ENCODE measurements around the gene CKS1B. TPM values are rescaled to one million over a fixed set of nuclear protein-coding genes. Genes with fewer than 3 reads are reported as not detected.
A peak's percentile ranks its signal among the peaks of the same experiment; 100 is the strongest.

CKS1B gene
- polyA plus RNA-seq, 1 donor from 2014 or later = 29.0 TPM

GRCh38 chr1:154956544-154956941, 17.9 kb upstream of the CKS1B start:
- Histone ChIP-seq H3K9ac (ENCODE audit: low read length) (no peak overlapping the region), H3K79me2 (replicated peaks; ENCODE audit: insufficient read depth, low read length) (peaks cover 26% of the 10 kb centered on the region), H3K27me3 (ENCODE audit: insufficient read depth, low read depth, low read length) (no peaks in the 10 kb centered on the region), H3K36me3 (ENCODE audit: insufficient read depth, low read length) (no peaks in the 10 kb centered on the region), H3K4me3 (ENCODE audit: low read length) (peak overlapping the region; percentile 67), H3F3A (ENCODE audit: insufficient read depth, low read length, poor library complexity, severe bottlenecking) (peaks cover 8% of the 10 kb centered on the region), H3K9me3 (ENCODE audit: low read length) (no peaks in the 10 kb centered on the region), H4K20me1 (ENCODE audit: insufficient read depth) (no peaks in the 10 kb centered on the region), H2AFZ (ENCODE audit: low read depth, low read length) (no peak overlapping the region), H3K9me2 (ENCODE audit: insufficient read depth, low read length) (no peaks in the 10 kb centered on the region), H3K4me2 (ENCODE audit: low read length) (no peak overlapping the region), H3K27ac (ENCODE audit: low read length) (no peak overlapping the region)
- TF ChIP-seq EZH2 (IDR thresholded peaks at IDR 0.05; ENCODE audit: borderline replicate concordance, insufficient read depth, low read length, poor library complexity, severe bottlenecking) (no peak), TAF1 (IDR thresholded peaks at IDR 0.05; ENCODE audit: low read depth) (no peak), SMC3 (conservative IDR thresholded peaks at IDR 0.05; ENCODE audit: poor library complexity) (no peak), EP300 (conservative IDR thresholded peaks at IDR 0.05; ENCODE audit: poor library complexity, severe bottlenecking) (no peak), MXI1 (conservative IDR thresholded peaks at IDR 0.05; ENCODE audit: poor library complexity, severe bottlenecking) (no peak), POLR2AphosphoS5 (IDR thresholded peaks at IDR 0.05) (no peak), RAD21 (conservative IDR thresholded peaks at IDR 0.05) (no peak), CTCF (IDR thresholded peaks at IDR 0.05; ENCODE audit: poor library complexity, severe bottlenecking) (no peak), REST (IDR thresholded peaks at IDR 0.05; ENCODE audit: borderline replicate concordance) (no peak)

- Histone ChIP-seq H2AFZ (ENCODE audit: low read depth, low read length) (no peak overlapping the region), H3K4me3 (ENCODE audit: low read length) (no peak overlapping the region), H3F3A (ENCODE audit: insufficient read depth, low read length, poor library complexity, severe bottlenecking) (peaks cover 8% of the 10 kb centered on the region), H3K36me3 (ENCODE audit: insufficient read depth, low read length) (no peaks in the 10 kb centered on the region), H3K9ac (ENCODE audit: low read length) (no peak overlapping the region), H3K9me3 (ENCODE audit: low read length) (no peaks in the 10 kb centered on the region), H3K4me2 (ENCODE audit: low read length) (no peak overlapping the region), H3K27ac (ENCODE audit: low read length) (no peak overlapping the region), H3K79me2 (replicated peaks; ENCODE audit: insufficient read depth, low read length) (peaks cover 27% of the 10 kb centered on the region), H3K9me2 (ENCODE audit: insufficient read depth, low read length) (no peaks in the 10 kb centered on the region), H4K20me1 (ENCODE audit: insufficient read depth) (no peaks in the 10 kb centered on the region), H3K27me3 (ENCODE audit: insufficient read depth, low read depth, low read length) (no peaks in the 10 kb centered on the region)
- TF ChIP-seq RAD21 (conservative IDR thresholded peaks at IDR 0.05) (no peak), EZH2 (IDR thresholded peaks at IDR 0.05; ENCODE audit: borderline replicate concordance, insufficient read depth, low read length, poor library complexity, severe bottlenecking) (no peak), REST (IDR thresholded peaks at IDR 0.05; ENCODE audit: borderline replicate concordance) (no peak), TAF1 (IDR thresholded peaks at IDR 0.05; ENCODE audit: low read depth) (no peak), SMC3 (conservative IDR thresholded peaks at IDR 0.05; ENCODE audit: poor library complexity) (no peak), MXI1 (conservative IDR thresholded peaks at IDR 0.05; ENCODE audit: poor library complexity, severe bottlenecking) (no peak), EP300 (conservative IDR thresholded peaks at IDR 0.05; ENCODE audit: poor library complexity, severe bottlenecking) (no peak), POLR2AphosphoS5 (IDR thresholded peaks at IDR 0.05) (no peak), CTCF (IDR thresholded peaks at IDR 0.05; ENCODE audit: poor library complexity, severe bottlenecking) (no peak)
Measured at GRCh38 chr1:154957091-154957657, 17.3 kb upstream of the CKS1B start.
